Naive thymus-derived CD4-positive, alpha-beta T cell (primary cell): ENCODE measurements around the gene RNF114. TPM values are rescaled to one million over a fixed set of nuclear protein-coding genes. Genes with fewer than 3 reads are reported as not detected.

Source experiments
- ATAC-seq: fragments of 150-1000 bp; cut with Tn5 transposase; 2 replicates; pipeline ENCODE4 v1.10.0; 2021; ENCODE audit warnings: mild to moderate bottlenecking, moderate library complexity
- CTCF ChIA-PET: fragments of 350-600 bp; sonication (Branson Sonifier 250); formaldehyde crosslinking; loops from one replicate; lab custom pipeline; 2021; ENCODE audit warnings: antibody characterized with exemption; lab: Charles Lee
- POLR2A ChIA-PET: fragments of 350-600 bp; sonication (Branson Sonifier 250); formaldehyde crosslinking; loops from one replicate; lab custom pipeline; 2021; ENCODE audit warnings: antibody characterized with exemption, inconsistent platforms; lab: Charles Lee
- DNase-seq, 9 donors: peaks; one replicate each; pipeline versions ENCODE4 v3.0.0 to v3.0.0-alpha.2; 2020 to 2022; ENCODE audit warnings: mixed read lengths in 1 of 9
- H3K27ac ChIP-seq: one replicate; pipeline ENCODE4 v1.7.0; 2013; ENCODE audit warnings: mild to moderate bottlenecking, low read depth, low read length, moderate library complexity
- H3K27me3 ChIP-seq, 2 donors: one replicate each; pipeline ENCODE4 v1.7.0; 2013; ENCODE audit warnings: low read length in 2 of 2, mild to moderate bottlenecking in 2 of 2, moderate library complexity in 2 of 2; ENCODE audit not compliant: control insufficient read depth in 2 of 2, insufficient read depth in 2 of 2
- H3K36me3 ChIP-seq, 3 experiments: 1 replicate in 2 of 3; 2 replicates in 1 of 3; pipeline ENCODE4 v1.7.0; 2013; ENCODE audit warnings: low read length in 3 of 3, mild to moderate bottlenecking in 3 of 3, moderate library complexity in 1 of 3; ENCODE audit not compliant: insufficient read depth in 3 of 3, control insufficient read depth in 2 of 3
- H3K4me1 ChIP-seq, 2 donors: one replicate each; pipeline ENCODE4 v1.7.0; 2013; ENCODE audit warnings: low read length in 2 of 2, mild to moderate bottlenecking in 2 of 2, moderate library complexity in 1 of 2; ENCODE audit not compliant: control insufficient read depth in 2 of 2, insufficient read depth in 2 of 2
- H3K4me3 ChIP-seq: 2 replicates; pipeline ENCODE4 v1.7.0; 2013; ENCODE audit warnings: mild to moderate bottlenecking, low read length
- H3K9me3 ChIP-seq, 3 experiments: 1 replicate in 2 of 3; 2 replicates in 1 of 3; pipeline ENCODE4 v1.7.0; 2013; ENCODE audit warnings: low read length in 3 of 3; ENCODE audit not compliant: control insufficient read depth in 2 of 3
- H3K27ac Mint-ChIP-seq, 9 donors: one replicate each; pipeline ENCODE4 v1.8.0; 2020 to 2022; ENCODE audit warnings: mixed read lengths in 9 of 9, mild to moderate bottlenecking in 8 of 9, moderate library complexity in 5 of 9, inconsistent platforms in 2 of 9
- H3K27me3 Mint-ChIP-seq, 5 donors: one replicate each; pipeline ENCODE4 v1.8.0; 2021 to 2022; ENCODE audit warnings: mixed read lengths in 5 of 5, mild to moderate bottlenecking in 1 of 5
- H3K36me3 Mint-ChIP-seq, 5 donors: one replicate each; pipeline ENCODE4 v1.8.0; 2020 to 2022; ENCODE audit warnings: mixed read lengths in 5 of 5, mild to moderate bottlenecking in 3 of 5, inconsistent platforms in 1 of 5
- H3K4me1 Mint-ChIP-seq, 7 donors: one replicate each; pipeline ENCODE4 v1.8.0; 2020 to 2022; ENCODE audit warnings: mixed read lengths in 7 of 7, mild to moderate bottlenecking in 3 of 7, inconsistent platforms in 1 of 7
- H3K4me3 Mint-ChIP-seq, 10 donors: one replicate each; pipeline ENCODE4 v1.8.0; 2020 to 2022; ENCODE audit warnings: mild to moderate bottlenecking in 10 of 10, mixed read lengths in 10 of 10, moderate library complexity in 6 of 10, inconsistent platforms in 2 of 10
- H3K9me3 Mint-ChIP-seq, 11 donors: one replicate each; pipeline ENCODE4 v1.8.0; 2020 to 2022; ENCODE audit warnings: mixed read lengths in 11 of 11, mild to moderate bottlenecking in 4 of 11, inconsistent platforms in 1 of 11, moderate library complexity in 1 of 11
- intact Hi-C, 2 donors: fragments of 100-400 bp; cut with micrococcal nuclease; formaldehyde crosslinking; loops; one replicate each; pipeline ENCODE4 v1.15.1; 2023
- polyA plus RNA-seq, 2 donors: library from polyadenylated mRNA; unstranded; fragments of 300-500 nt; fragmentation: Illumina TruSeq; gene quantifications; one replicate each; pipeline ENCODE4 v1.2.3, GENCODE V29; 2021
- total RNA-seq, 6 experiments: library from RNA in 5 of 6; stranded (reverse) in 5 of 6; gene quantifications; 1 replicate in 5 of 6; 2 replicates in 1 of 6; pipeline ENCODE4 v1.2.3 and lab custom pipeline; 2021 to 2026

RNF114 gene
- total and polyA plus RNA-seq, 7 experiments from 2014 or later: 67.1 to 143 (median 106) TPM

- Histone ChIP-seq H3K4me1 (peaks cover 11 to 18% of the 10 kb centered on the region in 2 donors), H3K36me3 (no peaks in the 10 kb centered on the region), H3K27me3 (no peaks in the 10 kb centered on the region), H3K4me3 (no peak overlapping the region), H3K9me3 (no peaks in the 10 kb centered on the region), H3K27ac (no peak overlapping the region)
- CTCF ChIA-PET: interaction anchor here (0.6 to 5.0 kb wide), 21 partner anchors 9 to 792 kb away, joined by 3 to 61 read pairs (median 3); no protein-coding TSS in a partner anchor
- Mint-ChIP-seq H3K36me3 (no peaks in the 10 kb centered on the region), H3K4me1 (peaks cover 12 to 31% (median 25%) of the 10 kb centered on the region in 7 donors), H3K27me3 (peaks cover 0 to 44% (median 0%) of the 10 kb centered on the region in 5 donors), H3K4me3 (peak overlapping the region in 4 of 10 donors; percentile 3 to 43 (median 24)), H3K27ac (no peak overlapping the region), H3K9me3 (no peaks in the 10 kb centered on the region)
- POLR2A ChIA-PET: interaction anchor here (1.0 to 1.5 kb wide), 4 partner anchors 15 to 198 kb away, joined by 3 to 11 read pairs (median 4); no protein-coding TSS in a partner anchor
- peak; percentile 47 to 82 (median 63) for DNase-seq
- peak; percentile 65 for ATAC-seq
- intact Hi-C loops: loop anchor here (1.0 to 5.0 kb wide), 6 partner anchors 92 to 483 kb away; no protein-coding TSS in a partner anchor
Measured at GRCh38 chr20:49979030-49979832, 43.0 kb downstream of the RNF114 start.

GRCh38 chr20:49980140-49981008 lies 44.2 kb downstream of the RNF114 start:
- Histone ChIP-seq H3K27me3 (no peaks in the 10 kb centered on the region), H3K4me1 (peaks cover 11 to 18% of the 10 kb centered on the region in 2 donors), H3K4me3 (no peak overlapping the region), H3K27ac (no peak overlapping the region), H3K9me3 (no peaks in the 10 kb centered on the region), H3K36me3 (no peaks in the 10 kb centered on the region)
- Mint-ChIP-seq H3K27me3 (peaks cover 0 to 44% (median 0%) of the 10 kb centered on the region in 5 donors), H3K4me1 (peaks cover 12 to 31% (median 25%) of the 10 kb centered on the region in 7 donors), H3K9me3 (no peaks in the 10 kb centered on the region), H3K27ac (peak overlapping the region in 3 of 9 donors; percentile 11 to 53 (median 38)), H3K36me3 (no peaks in the 10 kb centered on the region), H3K4me3 (peak overlapping the region in 5 of 10 donors; percentile 3 to 41 (median 10))
- ATAC-seq (no peak), DNase-seq (no peak)
- ChIA-PET POLR2A (interaction anchor here (0.6 to 3.8 kb wide), 2 partner anchors 90 to 120 kb away, joined by 4 to 21 read pairs; no protein-coding TSS in a partner anchor), CTCF (interaction anchor here (0.7 to 4.6 kb wide), 11 partner anchors 11 to 189 kb away, joined by 3 to 45 read pairs (median 6); no protein-coding TSS in a partner anchor)
- intact Hi-C loops: loop anchor here (2.0 to 5.0 kb wide), 2 partner anchors 188 to 482 kb away; no protein-coding TSS in a partner anchor

- CTCF ChIA-PET: interaction anchor here (0.6 to 4.6 kb wide), 8 partner anchors 87 to 204 kb away, joined by 3 to 45 read pairs (median 6); no protein-coding TSS in a partner anchor
- Mint-ChIP-seq H3K27ac (peak overlapping the region in 4 of 9 donors; percentile 9 to 84 (median 48)), H3K4me1 (peaks cover 12 to 31% (median 25%) of the 10 kb centered on the region in 7 donors), H3K4me3 (peak overlapping the region; percentile 44 to 85 (median 72)), H3K9me3 (no peaks in the 10 kb centered on the region), H3K27me3 (peaks cover 0 to 44% (median 0%) of the 10 kb centered on the region in 5 donors), H3K36me3 (no peaks in the 10 kb centered on the region)
- Histone ChIP-seq H3K9me3 (no peaks in the 10 kb centered on the region), H3K36me3 (no peaks in the 10 kb centered on the region), H3K27me3 (no peaks in the 10 kb centered on the region), H3K27ac (no peak overlapping the region), H3K4me1 (peaks cover 11 to 18% of the 10 kb centered on the region in 2 donors), H3K4me3 (no peak overlapping the region)
- intact Hi-C loops: loop anchor here (1.0 to 5.0 kb wide), 5 partner anchors 45 to 749 kb away; partner anchors contain the start of genes RNF114 (in 2 of the 2), UBE2V1 (in 2 of the 2) and PARD6B (in 1 of the 2)
- DNase-seq: no peak
- POLR2A ChIA-PET: interaction anchor here (0.6 to 3.8 kb wide), 6 partner anchors 45 to 188 kb away, joined by 3 to 21 read pairs (median 4); partner anchors contain the start of genes RNF114 and SLC9A8
- ATAC-seq: no peak
Measured at GRCh38 chr20:49981218-49982071, 45.2 kb downstream of the RNF114 start.

- H3K4me3 ChIP-seq: peak overlapping the region; percentile 57
- intact Hi-C loops: loop anchor here (1.0 to 5.0 kb wide), 4 partner anchors 46 to 749 kb away; partner anchors contain the start of genes RNF114 (in 2 of the 2), UBE2V1 (in 2 of the 2) and PARD6B (in 1 of the 2)
- DNase-seq (no peak), ATAC-seq (no peak)
- H3K36me3 Mint-ChIP-seq: no peaks in the 10 kb centered on the region
- H3K27ac Mint-ChIP-seq: peak overlapping the region in 7 of 9 donors; percentile 2 to 84 (median 40)
- H3K9me3 ChIP-seq: no peaks in the 10 kb centered on the region
- H3K27ac ChIP-seq: peak overlapping the region; percentile 27
- peak overlapping the region; percentile 62 to 85 (median 75) for H3K4me3 Mint-ChIP-seq
- H3K36me3 ChIP-seq: no peaks in the 10 kb centered on the region
- peaks cover 12 to 31% (median 25%) of the 10 kb centered on the region in 7 donors for H3K4me1 Mint-ChIP-seq
- H3K27me3 ChIP-seq: no peaks in the 10 kb centered on the region
- POLR2A ChIA-PET: interaction anchor here (0.9 to 3.8 kb wide), 5 partner anchors 46 to 187 kb away, joined by 3 to 21 read pairs (median 3); partner anchors contain the start of genes RNF114 and SLC9A8
- peaks cover 11 to 18% of the 10 kb centered on the region in 2 donors for H3K4me1 ChIP-seq
- CTCF ChIA-PET: interaction anchor here (0.6 to 4.6 kb wide), 6 partner anchors 87 to 204 kb away, joined by 3 to 45 read pairs (median 8); no protein-coding TSS in a partner anchor
- H3K9me3 Mint-ChIP-seq: no peaks in the 10 kb centered on the region
- peaks cover 0 to 41% (median 0%) of the 10 kb centered on the region in 5 donors for H3K27me3 Mint-ChIP-seq
Measured at GRCh38 chr20:49982072-49982345, 45.8 kb downstream of the RNF114 start.

GRCh38 chr20:49982346-49983122 lies 46.3 kb downstream of the RNF114 start, which contains the start of gene SNAI1:
SNAI1 (plus strand) TSS chr20:49982980; CDS start chr20:49983060, 80 bp downstream.
- ChIA-PET POLR2A (interaction anchor here (0.7 to 3.8 kb wide), 5 partner anchors 46 to 187 kb away, joined by 3 to 21 read pairs (median 3); partner anchors contain the start of genes PEDS1, RNF114 and SLC9A8), CTCF (interaction anchor here (0.6 to 4.6 kb wide), 5 partner anchors 86 to 203 kb away, joined by 3 to 45 read pairs (median 10); no protein-coding TSS in a partner anchor)
- peak within 1 kb of the TSS; percentile 67 to 85 (median 76) for H3K4me3 Mint-ChIP-seq
- peaks cover 12 to 31% (median 25%) of the 10 kb centered on the region in 7 donors for H3K4me1 Mint-ChIP-seq
- Histone ChIP-seq H3K9me3 (no peaks in the 10 kb centered on the region), H3K27me3 (no peaks in the 10 kb centered on the region), H3K27ac (peak within 1 kb of the TSS; percentile 72), H3K36me3 (no peaks in the 10 kb centered on the region), H3K4me1 (peaks cover 11 to 18% of the 10 kb centered on the region in 2 donors), H3K4me3 (peak within 1 kb of the TSS; percentile 57)
- H3K9me3 Mint-ChIP-seq: no peaks in the 10 kb centered on the region
- peak within 1 kb of the TSS; percentile 2 to 88 (median 68) for H3K27ac Mint-ChIP-seq
- ATAC-seq (peak; percentile 97), DNase-seq (peak; percentile 67 to 86 (median 84))
- intact Hi-C loops: loop anchor here (1.0 to 5.0 kb wide), 4 partner anchors 46 to 748 kb away; partner anchors contain the start of genes RNF114 (in 2 of the 2), UBE2V1 (in 2 of the 2) and PARD6B (in 1 of the 2)
- peaks cover 0 to 37% (median 0%) of the 10 kb centered on the region in 5 donors for H3K27me3 Mint-ChIP-seq
- no peaks in the 10 kb centered on the region for H3K36me3 Mint-ChIP-seq
